ENCODE results near the gene AHCYL1.
A peak's percentile ranks its signal among the peaks of the same experiment; 100 is the strongest.

AHCYL1 gene

GRCh38 chr1:109985247-109986053 lies 885 bp downstream of the AHCYL1 start:
- DNase-seq (ENCODE audit: low read depth in 2 of 2), result no peak
- H3K4me3 ChIP-seq (replicated peaks in 1 of 2; ENCODE audit: low read depth in 2 of 2, low read length in 2 of 2), result peak overlapping the region; percentile 77 to 83
- no peak for TF ChIP-seq CTCF (IDR thresholded peaks at IDR 0.05; ENCODE audit: low read depth, low read length)

GRCh38 chr1:109986054-109986444 lies 1.5 kb downstream of the AHCYL1 start:
- TF ChIP-seq CTCF (IDR thresholded peaks at IDR 0.05; ENCODE audit: low read depth, low read length), result no peak
- peak overlapping the region; percentile 77 to 83 for H3K4me3 ChIP-seq (replicated peaks in 1 of 2; ENCODE audit: low read depth in 2 of 2, low read length in 2 of 2)
- DNase-seq (ENCODE audit: low read depth in 2 of 2), result no peak

- no peak for DNase-seq (ENCODE audit: low read depth in 2 of 2)
- H3K4me3 ChIP-seq (replicated peaks in 1 of 2; ENCODE audit: low read depth in 2 of 2, low read length in 2 of 2), result no peak overlapping the region
Measured at GRCh38 chr1:109988349-109988914, 3.9 kb downstream of the AHCYL1 start.

DNA sequence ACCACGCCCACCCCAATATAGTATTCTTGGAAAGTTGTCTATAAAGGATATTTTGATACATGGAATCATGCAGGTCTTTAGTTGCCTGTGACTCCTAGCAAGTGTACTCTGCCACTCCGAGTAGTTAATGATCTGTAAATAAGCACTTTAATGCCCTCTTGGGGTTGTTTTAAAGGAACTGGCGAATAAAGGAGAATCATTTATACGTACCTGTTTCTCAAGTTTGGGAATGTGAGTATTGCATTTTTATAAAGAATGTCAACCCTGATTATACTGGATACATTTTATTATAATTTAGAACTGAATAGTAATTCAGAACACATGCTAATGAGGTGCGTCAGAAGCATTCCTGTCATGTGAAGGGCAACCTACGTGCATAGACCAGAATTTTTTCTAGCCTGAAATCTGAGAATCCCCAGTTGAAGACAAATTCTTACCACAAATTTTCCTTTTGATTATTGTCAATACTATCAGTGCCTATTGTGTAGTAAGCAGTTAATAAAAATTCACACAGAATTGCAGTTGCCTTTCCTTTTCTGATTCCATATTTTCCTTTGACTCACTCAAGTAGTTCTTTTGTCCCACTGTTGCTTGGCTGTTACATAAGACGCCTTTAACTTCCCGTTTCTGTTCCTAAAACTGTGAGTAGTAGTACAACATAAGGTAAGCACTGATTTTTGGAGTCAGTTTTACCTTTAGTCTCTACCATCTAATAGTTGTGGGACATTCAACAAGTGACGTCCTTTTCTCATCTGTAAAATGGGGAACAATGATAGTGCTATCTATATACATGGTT lies 5.1 kb downstream of the AHCYL1 start:
- no peak for DNase-seq (ENCODE audit: low read depth in 2 of 2)
- H3K4me3 ChIP-seq (replicated peaks in 1 of 2; ENCODE audit: low read depth in 2 of 2, low read length in 2 of 2), result no peak overlapping the region
- TF ChIP-seq CTCF (IDR thresholded peaks at IDR 0.05; ENCODE audit: low read depth, low read length), result no peak

More at GRCh38 chr1:109988349-109988914, 3.9 kb downstream of the AHCYL1 start:
- TF ChIP-seq CTCF (IDR thresholded peaks at IDR 0.05; ENCODE audit: low read depth, low read length), result no peak

DNA sequence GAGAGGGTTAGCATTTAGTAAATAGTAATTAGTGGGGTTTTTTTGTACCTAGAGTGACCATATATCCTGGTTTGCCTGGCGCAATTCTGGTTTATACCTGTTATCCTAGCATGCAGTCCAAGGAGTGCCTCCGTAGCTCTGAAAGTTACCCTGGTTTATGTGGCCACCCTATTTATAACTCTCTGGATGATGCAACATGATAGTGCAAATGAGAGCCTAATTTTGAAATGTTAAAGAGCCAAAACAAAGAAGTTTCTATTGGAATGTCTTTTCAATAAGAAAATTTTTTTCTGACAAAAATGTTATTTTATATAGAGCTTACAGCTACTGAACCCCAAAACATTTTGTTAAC lies 5.7 kb downstream of the AHCYL1 start:
- no peak for DNase-seq (ENCODE audit: low read depth in 2 of 2)
- no peak overlapping the region for H3K4me3 ChIP-seq (replicated peaks in 1 of 2; ENCODE audit: low read depth in 2 of 2, low read length in 2 of 2)
- no peak for TF ChIP-seq CTCF (IDR thresholded peaks at IDR 0.05; ENCODE audit: low read depth, low read length)

DNA sequence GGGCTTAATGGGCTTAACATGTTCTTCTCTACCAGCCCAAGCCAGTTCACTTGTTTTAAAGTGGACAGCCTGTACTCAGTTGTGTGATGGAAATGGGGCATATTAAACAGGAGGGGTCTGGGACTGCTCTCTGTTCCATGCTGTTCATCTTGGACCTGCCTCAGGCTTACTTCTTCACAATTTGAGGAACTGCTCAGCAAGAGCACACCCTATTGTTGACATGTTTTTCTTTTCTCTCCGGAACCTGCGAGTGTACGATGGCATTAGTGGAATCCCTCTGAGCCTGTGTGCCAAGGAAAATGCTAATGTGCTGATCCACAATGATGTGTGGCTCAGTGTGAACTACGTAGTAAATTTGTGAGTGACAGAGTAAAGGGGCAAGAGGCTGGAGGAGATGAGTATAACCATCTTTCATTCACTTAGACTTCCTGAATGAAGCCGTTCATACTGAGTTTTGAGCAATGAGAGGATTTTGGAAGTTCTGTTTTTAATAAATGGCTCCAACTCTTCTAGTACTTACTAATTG lies 6.9 kb downstream of the AHCYL1 start:
- no peak overlapping the region for H3K4me3 ChIP-seq (replicated peaks in 1 of 2; ENCODE audit: low read depth in 2 of 2, low read length in 2 of 2)
- no peak for TF ChIP-seq CTCF (IDR thresholded peaks at IDR 0.05; ENCODE audit: low read depth, low read length)
- no peak for DNase-seq (ENCODE audit: low read depth in 2 of 2)

Data from cardiac fibroblast (primary cell).